WTC11 (cell line): Measurements from ENCODE around the gene CCDC195.

Experiments
- CREB1 ChIP-seq: sonication (generic); formaldehyde crosslinking; IDR thresholded peaks from 2 replicates; pipeline ENCODE4 v1.8.0; 2023; ENCODE audit warnings: mild to moderate bottlenecking, missing genetic modification reagents
- CTCF ChIP-seq: fragments of 200-600 bp; IDR thresholded peaks from 2 replicates; pipeline ENCODE4 v1.8.0; 2022; ENCODE audit warnings: antibody characterized with exemption
- E2F5 ChIP-seq: sonication (generic); formaldehyde crosslinking; IDR thresholded peaks from 2 replicates; pipeline ENCODE4 v1.8.1; 2022; ENCODE audit warnings: mild to moderate bottlenecking, moderate library complexity, missing genetic modification reagents
- NFE2L1 ChIP-seq: sonication (generic); formaldehyde crosslinking; IDR thresholded peaks from 2 replicates; pipeline ENCODE4 v1.8.1; 2023; ENCODE audit warnings: missing genetic modification reagents
- NR3C1 ChIP-seq: sonication (generic); formaldehyde crosslinking; conservative IDR thresholded peaks from 2 replicates; pipeline ENCODE4 v1.8.1; 2023; ENCODE audit warnings: low read depth, mild to moderate bottlenecking, missing genetic modification reagents
- TCF7 ChIP-seq: sonication (generic); formaldehyde crosslinking; IDR thresholded peaks from 2 replicates; pipeline ENCODE4 v1.8.0; 2022; ENCODE audit warnings: mild to moderate bottlenecking, low read depth, missing genetic modification reagents, moderate library complexity
- ZBTB21 ChIP-seq: sonication (generic); formaldehyde crosslinking; IDR thresholded peaks from 2 replicates; pipeline ENCODE4 v1.8.1; 2023; ENCODE audit warnings: mild to moderate bottlenecking, missing genetic modification reagents, borderline replicate concordance
- ZNF317 ChIP-seq: sonication (generic); formaldehyde crosslinking; IDR thresholded peaks from 2 replicates; pipeline ENCODE4 v1.8.1; 2023; ENCODE audit warnings: low read depth, mild to moderate bottlenecking, moderate library complexity, missing genetic modification reagents, borderline replicate concordance

- TF ChIP-seq CTCF (no peak), TCF7 (CRISPR knock-in tag) (no peak), NR3C1 (CRISPR knock-in tag) (no peak), NFE2L1 (CRISPR knock-in tag) (no peak), CREB1 (CRISPR knock-in tag) (no peak), ZNF317 (CRISPR knock-in tag) (no peak), E2F5 (CRISPR knock-in tag) (no peak), ZBTB21 (no peak)
These were observed 31.0 kb downstream of the CCDC195 start for GRCh38 chr2:224685121-224685520.
